Measurements from ENCODE around the gene LIG1.

GRCh38 chr19:48169578-48169938 lies 586 bp downstream of the LIG1 start:
- TF ChIP-seq REST (IDR thresholded peaks at IDR 0.05; ENCODE audit: insufficient read depth in 1 of 2, low read depth in 2 of 2, low read length in 2 of 2) (no peak), POLR2AphosphoS5 (IDR thresholded peaks at IDR 0.05; ENCODE audit: low read depth, low read length) (no peak), SIN3A (IDR thresholded peaks at IDR 0.05; ENCODE audit: borderline replicate concordance, insufficient read depth, low read length) (no peak), TAF1 (IDR thresholded peaks at IDR 0.05; ENCODE audit: borderline replicate concordance, insufficient read depth, low read length) (no peak), FOXP2 (optimal IDR thresholded peaks at IDR 0.05; ENCODE audit: borderline replicate concordance, extremely low read depth, extremely low read length, insufficient read depth) (no peak)

Measured in PFSK-1 (cell line).